K562 (cell line): ENCODE results near the gene TRIM25. TPM values are rescaled to one million over a fixed set of nuclear protein-coding genes. Genes with fewer than 3 reads are reported as not detected.

Experiments
- BMI1 ChIP-seq: fragments of 150-350 bp; IDR thresholded peaks from 2 replicates; pipeline ENCODE4 v1.6.1; 2014; ENCODE audit warnings: low read length
- ESRRA ChIP-seq: fragments of 450-650 bp; IDR thresholded peaks from 2 replicates; pipeline ENCODE4 v1.6.1; 2014; ENCODE audit warnings: low read depth, mild to moderate bottlenecking, moderate library complexity, borderline replicate concordance
- MAFG ChIP-seq: fragments of 450-650 bp; conservative IDR thresholded peaks from 2 replicates; pipeline ENCODE4 v1.6.1; 2016; ENCODE audit warnings: missing genetic modification characterization, missing compliant biosample characterization
- MYNN ChIP-seq, 2 experiments: sonication (generic); formaldehyde crosslinking in 1 of 2; IDR thresholded peaks; 2 replicates each; pipeline versions ENCODE4 v1.5.0 to v1.6.1; 2016 to 2020; ENCODE audit warnings: antibody characterized with exemption in 1 of 2, missing genetic modification reagents in 1 of 2
- RBM14 ChIP-seq: fragments of 200-400 bp; formaldehyde crosslinking; IDR thresholded peaks from 2 replicates; pipeline ENCODE4 v1.6.1; 2018; ENCODE audit warnings: low read depth, mild to moderate bottlenecking, low read length, moderate library complexity, borderline replicate concordance; ENCODE audit not compliant: insufficient read depth
- SIRT6 ChIP-seq: IDR thresholded peaks from one replicate; pipeline ENCODE4 v1.6.1; 2012; ENCODE audit warnings: low read depth, mild to moderate bottlenecking, control low read depth, inconsistent platforms, low read length, moderate library complexity
- SMARCB1 ChIP-seq: IDR thresholded peaks from 2 replicates; pipeline ENCODE4 v1.6.1; 2011; ENCODE audit warnings: improper control_type of control experiment, low read depth; ENCODE audit not compliant: insufficient read length
- SMC3 ChIP-seq: conservative IDR thresholded peaks from 2 replicates; pipeline ENCODE4 v1.6.1; 2011; ENCODE audit warnings: low read depth, low read length, improper control_type of control experiment; ENCODE audit not compliant: insufficient read depth
- STAT5A ChIP-seq: IDR thresholded peaks from 2 replicates; pipeline ENCODE4 v1.6.1; 2012; ENCODE audit warnings: low read length, inconsistent platforms, borderline replicate concordance
- ZBED1 ChIP-seq: IDR thresholded peaks from 2 replicates; pipeline ENCODE4 v1.6.1; 2014
- ZNF507 ChIP-seq: conservative IDR thresholded peaks from 2 replicates; pipeline ENCODE4 v1.6.1; 2017; ENCODE audit warnings: missing genetic modification characterization, missing compliant biosample characterization
- ZNF561 ChIP-seq: fragments of 450-650 bp; formaldehyde crosslinking; conservative IDR thresholded peaks from 2 replicates; pipeline ENCODE4 v1.4.0; 2020; ENCODE audit warnings: mild to moderate bottlenecking, moderate library complexity
- polyA plus RNA-seq, 8 experiments: library from polyadenylated mRNA; depleted of rRNA in 4 of 8; stranded (reverse) in 5 of 8; unstranded in 3 of 8; fragments of >200 nt; fragmentation: Nextera tagmentation in 2 of 8; fragmentation: Illumina TruSeq in 1 of 8; extraction: Ambion mirVana in 2 of 8; extraction: Trizol in 1 of 8; gene quantifications; 2 replicates each; pipeline versions ENCODE4 v1.2.1 to v1.2.3, GENCODE V29; 2011 to 2014; ENCODE audit warnings: inconsistent platforms in 1 of 8, missing spikeins in 1 of 8
- total RNA-seq, 7 experiments: library from RNA; depleted of rRNA in 6 of 7; stranded (reverse); fragments of >200 nt in 6 of 7; fragmentation: Illumina TruSeq in 2 of 7; extraction: Trizol in 2 of 7; gene quantifications; 2 replicates each; pipeline versions ENCODE4 v1.2.1 to v1.2.3, GENCODE V29; 2011 to 2021; ENCODE audit warnings: low replicate concordance in 1 of 7
- TF ChIP-seq, protein P1 (sequence below): fragments of 450-650 bp; IDR thresholded peaks from 2 replicates; pipeline ENCODE4 v1.6.1; 2016; ENCODE audit warnings: mild to moderate bottlenecking, moderate library complexity
- TF ChIP-seq, protein P2 (sequence below): fragments of 250-450 bp; sonication (Bioruptor Pico); IDR thresholded peaks from 2 replicates; pipeline ENCODE4 v1.8.0; 2021; ENCODE audit warnings: moderate library complexity, mild to moderate bottlenecking, inconsistent platforms
- TF ChIP-seq, protein P3 (sequence below), 3 experiments: fragments of 200-800 bp in 1 of 3; sonication (Bioruptor generic) in 1 of 3; sonication (generic) in 1 of 3; formaldehyde crosslinking in 1 of 3; IDR thresholded peaks; 2 replicates each; pipeline versions ENCODE4 v1.6.1 to v1.8.0; 2016 to 2022; ENCODE audit warnings: mild to moderate bottlenecking in 2 of 3, missing compliant biosample characterization in 2 of 3, missing genetic modification characterization in 2 of 3, missing genetic modification reagents in 1 of 3

Gene TRIM25
- total and polyA plus RNA-seq, 9 of the 15 experiments (the other 6 are each of a cell fraction or from before 2014, with no cell fraction given): 5.9 to 49.5 (median 24.5) TPM

DNA sequence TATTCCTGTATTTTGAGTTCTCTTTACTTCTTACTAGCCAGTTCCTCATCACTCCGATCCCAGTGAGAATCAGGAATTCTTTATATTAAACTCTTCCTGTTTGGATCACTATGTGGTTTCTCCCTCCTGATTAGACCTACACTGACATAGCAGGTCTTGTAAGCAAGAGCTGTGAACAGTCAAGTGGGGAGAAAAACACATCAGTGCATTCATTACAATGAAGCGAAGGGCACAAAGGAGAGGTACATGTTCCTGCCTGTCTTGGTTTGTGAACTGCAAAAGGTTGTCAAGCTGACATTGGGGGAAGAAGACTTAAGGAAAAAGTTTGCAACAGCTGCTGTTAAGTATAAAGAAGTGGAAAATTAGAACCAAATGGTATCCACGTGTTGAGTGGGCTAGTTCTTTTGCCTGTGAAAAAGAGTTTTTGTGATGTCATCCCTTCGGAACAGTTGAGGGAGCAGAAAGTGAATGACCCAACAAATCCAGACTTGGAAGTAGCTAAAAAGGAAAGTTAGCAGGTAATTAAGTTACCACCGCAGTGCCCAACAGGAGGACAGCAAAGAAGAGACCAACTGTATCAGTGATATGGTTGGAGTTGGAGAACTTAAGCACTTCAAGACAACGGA lies 23.0 kb upstream of the TRIM25 start (continued):
- TF ChIP-seq, protein P1, sequence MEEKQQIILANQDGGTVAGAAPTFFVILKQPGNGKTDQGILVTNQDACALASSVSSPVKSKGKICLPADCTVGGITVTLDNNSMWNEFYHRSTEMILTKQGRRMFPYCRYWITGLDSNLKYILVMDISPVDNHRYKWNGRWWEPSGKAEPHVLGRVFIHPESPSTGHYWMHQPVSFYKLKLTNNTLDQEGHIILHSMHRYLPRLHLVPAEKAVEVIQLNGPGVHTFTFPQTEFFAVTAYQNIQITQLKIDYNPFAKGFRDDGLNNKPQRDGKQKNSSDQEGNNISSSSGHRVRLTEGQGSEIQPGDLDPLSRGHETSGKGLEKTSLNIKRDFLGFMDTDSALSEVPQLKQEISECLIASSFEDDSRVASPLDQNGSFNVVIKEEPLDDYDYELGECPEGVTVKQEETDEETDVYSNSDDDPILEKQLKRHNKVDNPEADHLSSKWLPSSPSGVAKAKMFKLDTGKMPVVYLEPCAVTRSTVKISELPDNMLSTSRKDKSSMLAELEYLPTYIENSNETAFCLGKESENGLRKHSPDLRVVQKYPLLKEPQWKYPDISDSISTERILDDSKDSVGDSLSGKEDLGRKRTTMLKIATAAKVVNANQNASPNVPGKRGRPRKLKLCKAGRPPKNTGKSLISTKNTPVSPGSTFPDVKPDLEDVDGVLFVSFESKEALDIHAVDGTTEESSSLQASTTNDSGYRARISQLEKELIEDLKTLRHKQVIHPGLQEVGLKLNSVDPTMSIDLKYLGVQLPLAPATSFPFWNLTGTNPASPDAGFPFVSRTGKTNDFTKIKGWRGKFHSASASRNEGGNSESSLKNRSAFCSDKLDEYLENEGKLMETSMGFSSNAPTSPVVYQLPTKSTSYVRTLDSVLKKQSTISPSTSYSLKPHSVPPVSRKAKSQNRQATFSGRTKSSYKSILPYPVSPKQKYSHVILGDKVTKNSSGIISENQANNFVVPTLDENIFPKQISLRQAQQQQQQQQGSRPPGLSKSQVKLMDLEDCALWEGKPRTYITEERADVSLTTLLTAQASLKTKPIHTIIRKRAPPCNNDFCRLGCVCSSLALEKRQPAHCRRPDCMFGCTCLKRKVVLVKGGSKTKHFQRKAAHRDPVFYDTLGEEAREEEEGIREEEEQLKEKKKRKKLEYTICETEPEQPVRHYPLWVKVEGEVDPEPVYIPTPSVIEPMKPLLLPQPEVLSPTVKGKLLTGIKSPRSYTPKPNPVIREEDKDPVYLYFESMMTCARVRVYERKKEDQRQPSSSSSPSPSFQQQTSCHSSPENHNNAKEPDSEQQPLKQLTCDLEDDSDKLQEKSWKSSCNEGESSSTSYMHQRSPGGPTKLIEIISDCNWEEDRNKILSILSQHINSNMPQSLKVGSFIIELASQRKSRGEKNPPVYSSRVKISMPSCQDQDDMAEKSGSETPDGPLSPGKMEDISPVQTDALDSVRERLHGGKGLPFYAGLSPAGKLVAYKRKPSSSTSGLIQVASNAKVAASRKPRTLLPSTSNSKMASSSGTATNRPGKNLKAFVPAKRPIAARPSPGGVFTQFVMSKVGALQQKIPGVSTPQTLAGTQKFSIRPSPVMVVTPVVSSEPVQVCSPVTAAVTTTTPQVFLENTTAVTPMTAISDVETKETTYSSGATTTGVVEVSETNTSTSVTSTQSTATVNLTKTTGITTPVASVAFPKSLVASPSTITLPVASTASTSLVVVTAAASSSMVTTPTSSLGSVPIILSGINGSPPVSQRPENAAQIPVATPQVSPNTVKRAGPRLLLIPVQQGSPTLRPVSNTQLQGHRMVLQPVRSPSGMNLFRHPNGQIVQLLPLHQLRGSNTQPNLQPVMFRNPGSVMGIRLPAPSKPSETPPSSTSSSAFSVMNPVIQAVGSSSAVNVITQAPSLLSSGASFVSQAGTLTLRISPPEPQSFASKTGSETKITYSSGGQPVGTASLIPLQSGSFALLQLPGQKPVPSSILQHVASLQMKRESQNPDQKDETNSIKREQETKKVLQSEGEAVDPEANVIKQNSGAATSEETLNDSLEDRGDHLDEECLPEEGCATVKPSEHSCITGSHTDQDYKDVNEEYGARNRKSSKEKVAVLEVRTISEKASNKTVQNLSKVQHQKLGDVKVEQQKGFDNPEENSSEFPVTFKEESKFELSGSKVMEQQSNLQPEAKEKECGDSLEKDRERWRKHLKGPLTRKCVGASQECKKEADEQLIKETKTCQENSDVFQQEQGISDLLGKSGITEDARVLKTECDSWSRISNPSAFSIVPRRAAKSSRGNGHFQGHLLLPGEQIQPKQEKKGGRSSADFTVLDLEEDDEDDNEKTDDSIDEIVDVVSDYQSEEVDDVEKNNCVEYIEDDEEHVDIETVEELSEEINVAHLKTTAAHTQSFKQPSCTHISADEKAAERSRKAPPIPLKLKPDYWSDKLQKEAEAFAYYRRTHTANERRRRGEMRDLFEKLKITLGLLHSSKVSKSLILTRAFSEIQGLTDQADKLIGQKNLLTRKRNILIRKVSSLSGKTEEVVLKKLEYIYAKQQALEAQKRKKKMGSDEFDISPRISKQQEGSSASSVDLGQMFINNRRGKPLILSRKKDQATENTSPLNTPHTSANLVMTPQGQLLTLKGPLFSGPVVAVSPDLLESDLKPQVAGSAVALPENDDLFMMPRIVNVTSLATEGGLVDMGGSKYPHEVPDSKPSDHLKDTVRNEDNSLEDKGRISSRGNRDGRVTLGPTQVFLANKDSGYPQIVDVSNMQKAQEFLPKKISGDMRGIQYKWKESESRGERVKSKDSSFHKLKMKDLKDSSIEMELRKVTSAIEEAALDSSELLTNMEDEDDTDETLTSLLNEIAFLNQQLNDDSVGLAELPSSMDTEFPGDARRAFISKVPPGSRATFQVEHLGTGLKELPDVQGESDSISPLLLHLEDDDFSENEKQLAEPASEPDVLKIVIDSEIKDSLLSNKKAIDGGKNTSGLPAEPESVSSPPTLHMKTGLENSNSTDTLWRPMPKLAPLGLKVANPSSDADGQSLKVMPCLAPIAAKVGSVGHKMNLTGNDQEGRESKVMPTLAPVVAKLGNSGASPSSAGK: no peak
- TF ChIP-seq ZNF561 (CRISPR knock-in tag): no peak
- TF ChIP-seq SMARCB1: no peak
- no peak for TF ChIP-seq SMC3
- no peak for TF ChIP-seq BMI1
- no peak for TF ChIP-seq MYNN (IDR thresholded peaks at IDR 0.05)
- no peak for TF ChIP-seq MYNN (CRISPR knock-in tag; IDR thresholded peaks at IDR 0.05)
- TF ChIP-seq ESRRA: no peak
- TF ChIP-seq, protein P2, sequence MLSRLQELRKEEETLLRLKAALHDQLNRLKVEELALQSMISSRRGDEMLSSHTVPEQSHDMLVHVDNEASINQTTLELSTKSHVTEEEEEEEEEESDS: no peak
- no peak for TF ChIP-seq STAT5A
- no peak for TF ChIP-seq ZNF507 (tag)
- TF ChIP-seq, protein P3, sequence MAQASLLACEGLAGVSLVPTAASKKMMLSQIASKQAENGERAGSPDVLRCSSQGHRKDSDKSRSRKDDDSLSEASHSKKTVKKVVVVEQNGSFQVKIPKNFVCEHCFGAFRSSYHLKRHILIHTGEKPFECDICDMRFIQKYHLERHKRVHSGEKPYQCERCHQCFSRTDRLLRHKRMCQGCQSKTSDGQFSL (CRISPR knock-in tag; IDR thresholded peaks at IDR 0.05): no peak
- TF ChIP-seq, protein P3 (tag; IDR thresholded peaks at IDR 0.05): no peak
- TF ChIP-seq MAFG (tag): no peak
- TF ChIP-seq ZBED1: no peak
- TF ChIP-seq RBM14: no peak
- no peak for TF ChIP-seq SIRT6
- TF ChIP-seq, all 486 proteins: peak for 0
